Stimulated activated CD4-positive, alpha-beta T cell treated with anti-CD3 and anti-CD28 coated beads, Interleukin-1b, Interleukin-23, amount 100 ng/mL, for 4 hours (primary cell): ENCODE results near the gene SDHC.
A peak's percentile ranks its signal among the peaks of the same experiment; 100 is the strongest.
"Not testable (repeated sequence)": the region's sequence is repeated elsewhere in the genome, so short reads cannot be mapped to it uniquely, and the experiment has no call there.

ENCODE experiments used
- DNase-seq, 2 donors: peaks; one replicate each; pipeline ENCODE4 v3.0.0-alpha.2; 2020; ENCODE audit warnings: low read depth in 2 of 2

SDHC gene

DNA sequence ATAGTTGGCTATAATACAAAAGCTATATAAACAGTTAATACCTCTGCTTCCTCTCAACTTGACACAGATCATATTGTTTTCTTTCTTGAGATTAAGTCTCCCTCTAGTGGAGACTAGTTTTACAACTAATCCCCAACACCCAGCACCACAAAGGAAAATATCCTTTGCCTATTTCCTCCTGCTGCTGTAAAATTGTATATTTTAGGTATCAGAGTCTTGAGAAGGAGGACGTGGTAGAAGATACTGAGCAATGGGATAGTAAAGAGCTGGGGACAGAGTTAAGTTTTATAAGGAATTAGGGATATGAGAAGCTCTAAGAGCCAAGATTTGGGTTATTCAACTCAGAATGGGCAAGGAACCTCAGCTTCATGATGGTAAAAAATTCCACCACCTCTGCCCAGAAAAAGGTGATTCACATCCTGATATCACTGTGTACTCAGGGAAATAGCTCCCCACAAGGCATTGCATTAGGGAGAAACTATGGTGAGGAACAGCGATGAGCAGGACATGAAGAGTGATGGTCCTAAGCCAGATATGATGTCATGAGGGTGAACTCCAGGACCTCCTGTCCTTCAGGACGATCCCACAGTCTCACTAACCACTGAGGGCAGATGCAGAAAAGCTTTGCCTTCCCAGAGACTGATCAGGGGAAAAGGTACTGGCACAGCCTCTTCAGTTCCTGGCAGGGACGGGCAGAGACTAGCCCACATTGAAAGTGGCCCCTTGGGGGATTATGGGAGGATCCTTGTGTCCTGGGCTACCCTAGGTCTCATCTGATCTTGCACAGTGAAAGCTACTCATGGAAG lies 68.2 kb downstream of the SDHC start:
- no peak for DNase-seq

- no peak for DNase-seq
Measured at GRCh38 chr1:161388639-161389038, 74.5 kb downstream of the SDHC start.

- not testable (repeated sequence) for DNase-seq
Measured at GRCh38 chr1:161389158-161389557, 75.0 kb downstream of the SDHC start.

GRCh38 chr1:161389691-161390558 lies 75.7 kb downstream of the SDHC start:
- DNase-seq = peak; percentile 89 to 94

DNA sequence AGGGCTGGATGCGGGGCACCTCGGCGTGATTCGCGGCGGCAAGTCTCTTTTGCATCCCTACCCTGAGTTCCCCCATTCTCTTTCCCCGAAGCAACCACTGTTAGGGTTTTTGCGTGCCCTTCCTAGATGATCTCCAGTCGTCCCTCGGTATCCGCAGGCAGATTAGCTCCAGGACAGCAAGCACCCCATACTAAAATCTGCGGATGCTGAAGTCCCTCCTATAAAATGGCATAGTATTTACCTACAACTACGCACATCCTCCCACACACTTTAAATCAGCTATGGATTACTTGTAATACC lies 76.3 kb downstream of the SDHC start:
- DNase-seq = no peak

DNA sequence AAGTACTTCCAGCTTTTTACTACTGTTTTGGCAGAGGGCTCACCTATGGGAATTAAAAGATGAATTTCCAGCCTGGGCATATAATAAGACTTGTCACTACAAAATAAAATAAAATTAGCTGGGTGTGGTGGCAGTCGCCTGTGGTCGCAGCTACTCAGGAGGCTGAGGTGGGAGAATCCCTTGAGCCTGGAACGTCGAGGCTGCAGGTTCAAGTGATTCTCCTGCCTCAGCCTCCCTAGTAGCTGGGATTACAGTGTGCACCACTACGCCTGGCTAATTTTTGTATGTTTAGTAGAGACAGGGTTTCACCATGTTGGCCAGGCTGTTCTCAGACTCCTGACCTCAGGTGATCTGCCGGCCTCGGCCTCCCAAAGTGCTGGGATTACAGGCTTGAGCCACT lies 77.0 kb downstream of the SDHC start:
- not testable (repeated sequence) for DNase-seq

- DNase-seq = no peak
Measured at GRCh38 chr1:161391611-161392010, 77.4 kb downstream of the SDHC start.

DNA sequence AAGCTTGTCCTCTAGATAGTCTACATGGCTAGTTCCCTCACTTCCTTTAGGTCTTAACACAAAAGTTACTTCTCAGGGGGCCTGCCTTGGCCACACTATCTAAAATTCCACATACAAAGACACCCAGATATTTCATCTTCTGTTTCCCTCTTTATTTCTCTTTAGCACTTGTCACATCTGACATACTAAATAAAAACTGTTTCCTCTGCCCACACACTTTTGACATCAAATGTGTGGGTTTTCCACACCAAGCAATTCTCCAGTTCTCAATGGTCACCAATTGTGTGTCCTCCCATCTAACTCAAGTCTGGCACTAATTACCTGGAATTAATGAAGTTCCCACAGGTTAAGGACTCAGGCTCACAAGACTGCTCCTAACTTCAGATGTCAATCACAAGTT lies 79.0 kb downstream of the SDHC start:
- no peak for DNase-seq

GRCh38 chr1:161397038-161397437 lies 82.9 kb downstream of the SDHC start:
- not testable (repeated sequence) for DNase-seq

DNA sequence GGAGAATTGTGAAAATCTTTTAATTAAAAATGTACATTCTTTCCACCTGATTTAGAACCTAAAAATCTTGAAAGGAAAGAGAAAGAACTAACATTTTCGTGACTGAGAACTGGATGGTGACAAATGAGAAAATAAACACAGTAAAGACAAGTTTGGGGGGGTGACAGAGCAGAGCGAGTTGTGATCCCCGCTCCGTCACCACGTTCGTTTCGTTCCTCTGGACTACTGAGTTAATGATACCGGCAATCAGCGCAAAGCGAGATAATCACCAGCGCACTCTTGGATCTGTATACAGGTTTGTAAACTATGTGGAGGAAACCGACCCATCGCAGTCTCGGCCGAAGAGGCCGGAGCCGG lies 84.7 kb downstream of the SDHC start:
- DNase-seq = no peak

GRCh38 chr1:161399257-161399998 lies 85.2 kb downstream of the SDHC start:
- peak; percentile 88 to 97 for DNase-seq

GRCh38 chr1:161402446-161402845 lies 88.3 kb downstream of the SDHC start:
- no peak for DNase-seq

DNA sequence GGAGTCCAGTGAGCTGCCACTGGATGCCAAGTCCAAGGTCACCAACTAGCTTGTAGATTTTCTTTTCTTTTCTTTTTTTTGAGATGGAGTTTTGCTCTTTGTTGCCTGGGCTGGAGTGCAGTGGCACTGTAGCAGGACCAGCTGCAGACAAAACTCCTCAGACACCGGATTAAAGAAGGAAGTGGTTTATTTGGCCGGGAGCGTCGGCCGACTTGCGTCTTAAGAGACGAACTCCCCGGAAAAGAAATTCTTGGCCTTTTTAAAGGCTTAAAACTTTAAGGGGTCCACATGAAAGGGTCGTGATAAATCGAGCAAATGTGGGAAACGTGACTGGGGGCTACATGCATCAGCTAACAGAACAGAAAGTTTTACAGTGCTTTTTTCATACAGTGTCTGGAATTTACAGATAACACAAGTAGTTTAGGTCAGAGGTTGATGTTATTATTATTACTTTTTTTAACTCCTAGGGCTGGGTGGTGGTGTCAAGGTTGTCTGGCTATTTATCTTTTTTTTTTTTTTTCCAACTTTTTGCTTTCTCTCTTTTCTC lies 89.9 kb downstream of the SDHC start:
- DNase-seq = no peak

- not testable (repeated sequence) for DNase-seq
Measured at GRCh38 chr1:161406551-161406950, 92.4 kb downstream of the SDHC start.

- no peak for DNase-seq
Measured at GRCh38 chr1:161407451-161407985, 93.3 kb downstream of the SDHC start.

- no peak for DNase-seq
Measured at GRCh38 chr1:161408429-161409052, 94.4 kb downstream of the SDHC start.

DNA sequence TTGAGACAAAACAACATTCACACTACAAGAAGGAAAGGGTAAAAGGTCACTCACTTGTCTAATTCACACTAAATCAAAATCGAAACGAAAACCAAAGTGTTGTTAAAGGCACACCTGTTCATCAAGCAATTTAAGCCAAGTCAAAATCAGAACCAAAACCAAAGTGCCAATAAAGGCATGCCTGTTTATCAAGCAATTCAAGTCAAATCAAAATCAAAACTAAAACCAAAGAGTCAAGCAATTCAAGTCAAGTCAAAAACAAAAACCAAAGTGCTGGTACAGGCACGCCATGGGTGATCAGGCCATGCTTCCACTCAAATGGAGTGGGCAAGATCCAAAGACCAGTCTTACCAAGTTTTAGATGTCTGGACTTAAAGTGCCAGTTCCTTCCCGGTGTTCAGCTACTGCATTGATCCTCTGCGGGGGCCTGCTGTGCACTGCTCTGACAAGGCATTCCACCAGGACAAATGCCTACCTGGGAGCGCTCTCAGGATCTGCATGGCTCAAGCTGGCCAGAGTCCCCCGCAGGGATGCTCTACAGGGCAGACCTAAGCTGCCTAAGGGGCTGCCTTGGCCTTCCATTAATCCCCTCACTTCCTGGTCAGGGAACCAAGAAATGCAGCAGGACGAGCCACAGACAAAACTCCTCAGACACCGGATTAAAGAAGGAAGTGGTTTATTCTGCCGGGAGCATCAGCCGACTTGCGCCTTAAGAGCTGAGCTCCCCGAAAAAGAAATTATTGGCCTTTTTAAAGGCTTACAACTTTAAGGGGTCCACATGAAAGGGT lies 95.9 kb downstream of the SDHC start:
- not testable (repeated sequence) for DNase-seq

DNA sequence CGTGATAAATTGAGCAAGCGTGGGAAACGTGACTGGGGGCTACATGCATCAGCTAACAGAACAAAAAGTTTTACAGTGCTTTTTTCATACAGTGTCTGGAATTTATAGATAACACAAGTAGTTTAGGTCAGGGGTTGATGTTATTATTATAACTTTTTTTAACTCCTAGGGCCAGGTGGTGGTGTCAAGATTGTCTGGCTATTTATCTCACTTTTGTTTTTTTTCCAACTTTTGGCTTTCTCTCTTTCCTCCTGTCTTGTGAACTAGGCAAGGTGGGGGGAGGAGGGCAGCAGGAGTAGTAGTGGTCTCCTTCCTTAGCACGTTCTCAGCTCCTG lies 96.4 kb downstream of the SDHC start:
- DNase-seq = not testable (repeated sequence)
